ENCODE results near the gene PROCA1. TPM values are rescaled to one million over a fixed set of nuclear protein-coding genes. Genes with fewer than 3 reads are reported as not detected.

PROCA1 gene
- 1 to 10 TPM; 1.9 to 2.0 TPM for total RNA-seq
- 1 to 10 TPM; 6.0 to 8.3 (median 7.2) TPM for polyA plus RNA-seq (ENCODE audit: insufficient read length in 6 of 6)
- long read RNA-seq, donor 1, partial matches to known transcripts: 5,240 of 5,522 reads
- long read RNA-seq, donor 1, other reads (novel, unspliced or antisense): 281 of 5,522 reads
- long read RNA-seq, donor 2, partial matches to known transcripts: 5,924 of 6,222 reads
- long read RNA-seq, donor 2, other reads (novel, unspliced or antisense): 298 of 6,222 reads
- long read RNA-seq, donor 3, partial matches to known transcripts: 0 of 1 reads
- long read RNA-seq, donor 3, other reads (novel, unspliced or antisense): 0 of 1 reads
- long read RNA-seq, donor 4: 0 reads
- long read RNA-seq, donor 5, partial matches to known transcripts: 4,252 of 4,468 reads
- long read RNA-seq, donor 5, other reads (novel, unspliced or antisense): 216 of 4,468 reads
- long read RNA-seq, donor 6, partial matches to known transcripts: 0 of 1 reads
- long read RNA-seq, donor 6, other reads (novel, unspliced or antisense): 0 of 1 reads
- long read RNA-seq, donor 7: 0 reads
- long read RNA-seq, donor 8, partial matches to known transcripts: 0 of 1 reads
- long read RNA-seq, donor 8, other reads (novel, unspliced or antisense): 0 of 1 reads
- long read RNA-seq, donor 9: 0 reads
- long read RNA-seq, donor 10: 0 reads
- long read RNA-seq, donor 11: 0 reads
- long read RNA-seq, donor 12, partial matches to known transcripts: 0 of 2 reads
- long read RNA-seq, donor 12, other reads (novel, unspliced or antisense): 0 of 2 reads

- intact Hi-C loops (cut with DNase I): no loop called here
- DNase-seq: peak in 1 of 4 donors; percentile 88
- H3K27me3 ChIP-seq: peaks cover 0 to 4% of the 10 kb centered on the region in 2 donors
- no peak for TF ChIP-seq CTCF (IDR thresholded peaks at IDR 0.05)
- H3K27ac ChIP-seq: peak within 1 kb of the TSS; percentile 81 to 91
- peak within 1 kb of the TSS; percentile 56 to 74 for H3K4me3 ChIP-seq
- no peaks in the 10 kb centered on the region for H3K9me3 ChIP-seq
- ATAC-seq: no peak
- peaks cover 0 to 25% of the 10 kb centered on the region in 2 donors for H3K36me3 ChIP-seq
- peaks cover 9 to 34% of the 10 kb centered on the region in 2 donors for H3K4me1 ChIP-seq
Observed at GRCh38 chr17:28711723-28712031, at the start of gene PROCA1. TSS of gene PROCA1 (minus strand) at chr17:28711888. CDS start at chr17:28711660, 228 bp downstream.

- intact Hi-C loops (cut with DNase I): loop anchor here in 1 of 2 donors (5.0 kb wide), 1 partner anchor 141 kb away; the partner anchor contains the start of gene DHRS13
- Histone ChIP-seq H3K4me3 (no peak overlapping the region), H3K9me3 (no peaks in the 10 kb centered on the region), H3K27me3 (no peaks in the 10 kb centered on the region), H3K36me3 (peaks cover 0 to 42% of the 10 kb centered on the region in 2 donors), H3K4me1 (peaks cover 5 to 31% of the 10 kb centered on the region in 2 donors), H3K27ac (peak overlapping the region; percentile 1 to 48)
- peak in 2 of 4 donors; percentile 87 to 89 for DNase-seq
- TF ChIP-seq CTCF (IDR thresholded peaks at IDR 0.05): no peak
- ATAC-seq: peak; percentile 79
Observed at GRCh38 chr17:28760601-28761562, 49.2 kb upstream of the PROCA1 start.

GRCh38 chr17:28759256-28759865 is 47.7 kb upstream of the PROCA1 start:
- H3K4me3 ChIP-seq: no peak overlapping the region
- H3K4me1 ChIP-seq: peaks cover 5 to 31% of the 10 kb centered on the region in 2 donors
- H3K36me3 ChIP-seq: peaks cover 0 to 33% of the 10 kb centered on the region in 2 donors
- no peak overlapping the region for H3K27ac ChIP-seq
- no peaks in the 10 kb centered on the region for H3K9me3 ChIP-seq
- DNase-seq (no peak), ATAC-seq (no peak)
- no peaks in the 10 kb centered on the region for H3K27me3 ChIP-seq
- intact Hi-C loops (cut with DNase I): no loop called here
- no peak for TF ChIP-seq CTCF (IDR thresholded peaks at IDR 0.05)

GRCh38 chr17:28758411-28759121 is 46.9 kb upstream of the PROCA1 start:
- intact Hi-C loops (cut with DNase I): no loop called here
- Histone ChIP-seq H3K36me3 (peaks cover 0 to 33% of the 10 kb centered on the region in 2 donors), H3K4me1 (peaks cover 5 to 26% of the 10 kb centered on the region in 2 donors), H3K27me3 (no peaks in the 10 kb centered on the region), H3K4me3 (no peak overlapping the region), H3K27ac (no peak overlapping the region), H3K9me3 (no peaks in the 10 kb centered on the region)
- no peak for ATAC-seq
- no peak for DNase-seq
- no peak for TF ChIP-seq CTCF (IDR thresholded peaks at IDR 0.05)
